Stimulated activated CD8-positive, alpha-beta memory T cell treated with anti-CD3 and anti-CD28 coated beads, Interleukin-7, amount 100 ng/mL, for 4 hours (primary cell): Measurements from ENCODE around the gene ETFRF1.
A peak's percentile ranks its signal among the peaks of the same experiment; 100 is the strongest.

Experiments
- DNase-seq, 2 donors: peaks; one replicate each; pipeline ENCODE4 v3.0.0-alpha.2; 2020; ENCODE audit warnings: low read depth in 2 of 2

ETFRF1 gene

DNA sequence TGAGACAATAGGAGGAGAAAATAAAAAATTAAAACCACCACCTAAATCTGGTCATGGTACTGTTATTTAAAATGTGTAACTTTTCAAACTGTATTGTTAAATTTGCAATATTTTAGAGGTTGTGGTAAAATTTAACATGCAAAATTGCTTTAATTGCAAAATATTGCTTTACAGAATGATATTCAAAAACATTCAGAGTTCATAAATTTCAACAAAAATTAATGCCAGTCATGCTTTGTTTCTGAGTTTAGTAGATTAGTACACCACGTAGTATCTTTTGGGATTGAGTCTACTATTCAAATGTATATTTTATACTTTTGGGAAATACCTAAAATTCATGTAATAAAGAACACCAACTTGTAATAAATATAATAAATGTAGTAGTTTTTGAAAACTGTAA, 18.3 kb downstream of the ETFRF1 start:
- DNase-seq = no peak

DNA sequence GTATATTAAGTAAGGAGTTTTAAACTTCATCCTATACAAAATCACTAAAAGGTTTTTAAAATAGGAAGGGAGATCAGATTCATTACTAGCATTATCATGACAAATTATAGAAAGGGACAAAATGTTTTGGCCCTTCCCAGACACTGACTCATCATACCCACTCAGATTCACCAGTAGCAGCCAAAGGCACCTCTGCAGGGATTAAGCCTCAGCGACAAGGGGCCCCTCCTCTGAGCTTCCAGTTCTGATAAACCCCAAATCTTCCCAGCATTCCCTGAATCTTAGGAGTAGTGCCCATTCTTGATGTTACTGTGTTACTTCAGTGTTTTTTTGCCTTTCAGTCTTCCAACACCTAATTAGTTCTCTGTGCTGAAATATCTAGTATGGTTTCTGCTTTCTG, 41.2 kb downstream of the ETFRF1 start:
- DNase-seq = no peak

DNA sequence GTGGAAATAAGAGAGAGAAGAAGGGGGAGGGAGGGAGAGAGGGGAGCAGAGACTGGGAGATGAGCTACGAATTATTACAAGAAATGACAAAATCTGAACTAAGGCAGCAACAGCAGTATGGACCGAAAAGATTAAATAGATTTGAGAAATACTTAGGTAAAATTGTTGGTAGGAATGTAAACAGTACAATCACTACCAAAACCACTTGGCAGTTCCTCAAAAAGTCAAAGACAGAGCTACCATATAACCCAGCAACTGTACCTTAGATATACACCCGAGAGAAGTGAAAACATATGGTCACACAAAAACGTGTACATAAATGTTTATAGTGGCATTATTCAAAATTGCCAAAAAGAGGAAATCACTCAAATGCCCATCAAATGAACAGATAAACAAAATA, 41.6 kb downstream of the ETFRF1 start:
- no peak for DNase-seq

DNA sequence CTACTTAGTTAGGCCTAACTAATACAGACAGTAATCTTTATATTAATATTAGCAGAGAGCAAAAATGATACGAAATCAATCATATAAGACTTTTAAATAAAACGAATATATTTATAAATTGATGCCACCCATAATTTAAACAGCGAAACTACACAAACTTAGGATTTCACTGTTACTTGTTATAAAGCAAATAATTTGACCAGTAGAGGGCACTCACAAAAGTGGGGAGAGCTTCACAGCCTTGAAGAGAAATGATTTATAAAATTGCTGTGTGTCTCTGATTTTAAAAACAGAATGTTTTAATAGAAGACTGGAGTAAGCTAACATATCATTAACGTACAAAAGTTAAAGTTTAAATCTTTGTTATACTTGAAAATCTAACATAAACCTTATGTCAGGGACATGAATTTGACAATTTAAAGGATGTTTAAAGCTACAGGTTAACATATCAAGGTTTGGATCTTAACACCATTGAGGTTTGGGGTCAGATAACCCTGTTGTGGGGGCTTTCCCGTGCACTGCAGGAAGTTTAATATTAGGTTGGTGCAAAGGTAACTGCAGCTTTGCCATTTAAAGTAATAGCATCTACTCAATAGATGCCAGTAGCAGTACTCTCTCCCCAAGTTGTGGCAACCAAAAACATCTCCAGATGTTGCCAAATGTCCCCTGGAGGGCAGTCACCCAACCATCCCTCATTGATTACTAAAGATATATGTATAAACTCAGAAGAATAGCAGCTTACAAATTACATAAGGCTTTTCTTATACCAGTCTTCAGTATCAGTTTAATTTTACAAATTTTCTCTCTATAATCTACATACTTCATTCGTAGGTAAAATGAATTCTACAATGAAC, 46.4 kb downstream of the ETFRF1 start:
- DNase-seq = no peak

DNA sequence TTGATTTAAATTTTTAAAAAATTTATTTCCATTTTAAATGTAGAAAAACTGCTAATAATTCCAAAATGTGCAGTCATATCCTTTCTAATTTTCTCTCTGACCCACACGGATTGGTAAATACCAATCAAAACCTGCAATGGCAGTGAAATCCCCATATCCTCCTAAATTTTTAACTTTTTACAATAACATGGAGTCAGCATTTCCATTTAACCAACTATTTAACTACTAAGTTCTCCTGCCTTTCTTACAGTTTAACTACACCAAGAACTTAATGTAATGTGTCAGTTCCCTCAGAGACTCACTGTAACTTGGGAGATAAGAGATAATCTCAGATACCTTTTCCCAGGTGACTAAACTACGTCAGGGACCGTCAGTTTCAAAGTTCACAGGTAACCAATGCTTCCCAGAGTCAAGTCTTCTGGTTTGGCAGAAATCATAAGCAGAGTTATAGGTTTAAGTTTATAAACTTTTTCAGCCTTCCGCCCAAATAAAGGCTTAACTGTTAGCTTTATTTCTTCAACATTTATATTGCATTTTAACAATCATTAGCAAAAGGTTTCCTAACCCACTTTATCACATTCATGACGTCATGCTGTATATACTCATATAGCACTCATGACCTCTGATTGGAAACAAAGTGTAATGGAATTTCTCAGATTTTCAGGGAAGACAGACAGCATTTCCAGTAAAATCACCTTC, 48.1 kb downstream of the ETFRF1 start:
- DNase-seq = no peak

DNA sequence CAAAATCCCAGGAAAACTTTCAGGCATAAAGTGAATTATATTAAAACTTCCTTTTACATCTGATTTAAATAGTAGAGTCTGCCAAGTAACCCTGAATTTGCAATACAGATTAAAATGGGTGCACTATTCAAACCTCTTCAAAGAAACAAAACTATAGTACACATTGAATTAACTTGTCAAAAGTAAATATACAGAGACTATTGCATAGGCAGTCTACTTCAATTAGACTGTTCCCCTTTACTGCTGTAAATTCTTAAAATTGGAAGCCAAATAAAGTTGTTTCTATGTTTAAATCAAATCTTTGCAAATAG, 48.6 kb downstream of the ETFRF1 start:
- DNase-seq = no peak

DNA sequence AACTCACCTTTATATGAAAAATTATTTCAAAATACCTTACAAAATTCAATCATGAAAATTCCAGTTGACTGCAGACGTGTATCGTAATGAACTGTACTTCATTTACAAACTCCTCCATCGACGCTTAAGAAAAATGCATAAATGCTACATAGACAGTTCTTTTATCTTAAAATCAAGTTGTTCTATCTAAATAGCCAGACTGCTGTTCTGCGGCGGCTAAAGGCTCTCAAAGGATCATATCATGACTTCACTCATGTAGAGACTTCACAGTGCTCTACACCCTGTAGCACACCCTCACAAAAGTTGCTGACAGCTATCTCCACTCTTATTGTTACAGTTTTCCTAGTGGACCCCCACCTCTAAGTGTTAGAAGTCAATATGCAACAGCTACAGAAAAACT, 50.5 kb downstream of the ETFRF1 start:
- no peak for DNase-seq

DNA sequence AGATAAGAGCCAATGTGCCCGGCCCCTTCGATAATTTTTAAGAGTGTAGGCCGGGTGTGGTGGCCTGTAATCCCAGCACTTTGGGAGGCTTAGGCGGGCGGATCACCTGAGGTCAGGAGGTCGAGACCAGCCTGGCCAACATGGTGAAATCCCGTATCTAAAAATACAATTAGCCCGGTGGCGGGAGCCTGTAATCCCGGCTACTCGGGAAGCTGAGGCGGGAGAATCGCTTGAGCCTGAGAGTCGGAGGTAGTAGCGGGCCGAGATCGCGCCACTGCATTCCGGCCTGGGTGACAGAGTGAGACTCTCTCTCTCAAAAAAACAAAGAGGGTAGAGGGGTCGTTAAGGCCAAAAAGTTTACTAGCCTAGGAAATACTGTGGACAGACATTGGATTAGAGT, 53.1 kb downstream of the ETFRF1 start:
- DNase-seq = no peak

DNA sequence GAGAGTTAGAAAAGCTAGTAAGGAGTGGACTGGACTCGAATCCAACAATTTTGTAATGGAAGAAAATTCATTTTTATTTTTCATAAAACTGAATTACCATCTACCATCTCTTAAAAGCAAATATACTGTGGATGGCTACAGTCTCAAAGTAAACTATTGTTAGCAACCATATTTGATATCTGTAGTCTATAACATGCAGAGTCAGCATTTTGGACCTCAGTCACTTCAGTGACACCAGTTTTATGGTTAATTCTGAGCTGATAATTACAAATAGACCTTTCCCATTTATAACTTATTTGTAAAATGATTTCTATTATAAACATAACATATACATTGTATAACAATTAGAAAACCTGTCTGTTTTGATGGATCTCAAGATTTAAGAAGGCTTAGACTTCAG, 53.7 kb downstream of the ETFRF1 start:
- DNase-seq = no peak

DNA sequence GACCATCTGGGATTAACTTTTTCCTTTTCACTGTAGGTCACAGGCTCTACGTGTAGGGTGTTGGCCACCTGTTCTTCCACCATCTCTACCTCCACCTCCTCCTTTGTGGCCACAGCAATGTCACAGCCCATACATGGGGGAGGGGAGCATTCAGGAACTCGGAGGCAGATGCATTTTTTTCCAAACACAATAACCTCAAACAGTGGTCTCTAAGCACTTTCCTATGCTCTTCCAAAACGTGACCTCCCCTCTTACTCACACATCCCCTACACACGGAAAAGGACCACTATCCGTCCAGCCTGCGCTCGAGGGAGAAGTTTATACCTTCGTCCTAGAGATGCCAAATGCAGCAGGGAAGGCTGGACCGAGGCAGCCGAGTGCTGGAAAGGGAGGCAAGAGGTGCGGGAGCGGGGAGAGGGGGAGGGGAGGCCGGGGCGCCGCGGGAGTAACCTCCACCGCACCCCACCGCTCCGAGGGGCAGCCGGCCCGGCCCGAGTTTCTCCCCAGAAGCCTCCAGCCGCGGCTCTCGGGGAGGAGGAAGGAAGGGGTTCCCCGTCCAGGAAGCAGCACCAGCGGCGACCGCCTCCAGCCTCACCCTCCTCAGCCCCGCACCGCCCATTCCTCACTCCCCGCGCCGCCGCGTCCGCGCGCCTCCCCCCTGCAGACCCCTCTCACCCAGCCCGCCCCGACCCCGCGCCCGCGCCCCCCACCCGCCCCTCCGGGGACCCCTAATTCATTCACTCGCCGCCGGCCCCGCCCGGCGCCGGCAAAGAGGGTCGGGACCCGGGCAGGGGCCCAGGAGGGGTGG, 55.1 kb downstream of the ETFRF1 start:
- DNase-seq = peak in 1 of 2 donors; percentile 40

DNA sequence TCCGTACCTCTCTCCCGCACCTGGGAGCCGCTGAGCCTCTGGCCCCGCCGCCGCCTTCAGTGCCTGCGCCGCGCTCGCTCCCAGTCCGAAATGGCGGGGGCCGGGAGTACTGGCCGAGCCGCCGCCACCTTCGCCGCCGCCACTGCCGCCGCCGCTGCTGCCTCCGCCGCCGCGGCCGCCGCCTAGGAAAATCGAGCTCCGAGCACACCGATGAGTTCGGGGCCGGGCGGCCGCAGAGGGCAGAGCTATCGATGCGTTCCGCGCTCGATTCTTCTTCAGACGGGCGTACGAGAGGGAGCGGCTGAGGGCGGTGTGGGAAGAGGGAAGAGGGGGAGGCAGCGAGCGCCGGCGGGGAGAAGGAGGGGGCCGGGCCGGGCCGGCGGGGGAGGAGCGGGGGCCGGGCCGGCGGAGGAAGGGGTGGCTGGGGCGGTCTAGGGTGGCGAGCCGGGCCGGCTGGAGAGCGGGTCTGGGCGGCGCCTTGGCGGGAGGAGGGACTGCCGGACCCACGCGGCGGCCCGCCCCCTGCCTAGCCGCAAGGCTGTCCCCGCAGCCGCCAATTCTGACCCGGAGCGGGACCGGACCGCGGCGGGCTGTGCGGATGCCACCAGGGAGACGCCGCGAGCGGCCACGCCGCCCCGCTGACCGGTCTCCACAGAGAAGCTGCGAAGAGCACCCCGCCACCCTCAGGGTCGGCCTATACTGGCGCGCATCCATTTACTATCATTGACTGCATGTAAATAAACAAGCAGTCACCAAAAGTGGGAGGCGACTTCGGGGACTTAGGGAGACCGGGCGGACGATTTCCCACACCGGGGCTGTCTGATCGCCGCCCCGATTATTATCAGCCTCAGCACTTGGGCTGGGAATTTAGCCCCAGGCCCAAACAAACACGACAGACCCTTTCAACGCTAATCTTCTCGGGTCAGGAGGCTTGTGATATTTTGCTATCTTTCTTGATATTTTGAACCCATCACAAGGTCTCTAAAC, 56.0 kb downstream of the ETFRF1 start, which contains the start of gene KRAS:
KRAS (minus strand) TSS at position 186 of the 987 bp plus-strand sequence.
- DNase-seq = peak; percentile 83 to 90

DNA sequence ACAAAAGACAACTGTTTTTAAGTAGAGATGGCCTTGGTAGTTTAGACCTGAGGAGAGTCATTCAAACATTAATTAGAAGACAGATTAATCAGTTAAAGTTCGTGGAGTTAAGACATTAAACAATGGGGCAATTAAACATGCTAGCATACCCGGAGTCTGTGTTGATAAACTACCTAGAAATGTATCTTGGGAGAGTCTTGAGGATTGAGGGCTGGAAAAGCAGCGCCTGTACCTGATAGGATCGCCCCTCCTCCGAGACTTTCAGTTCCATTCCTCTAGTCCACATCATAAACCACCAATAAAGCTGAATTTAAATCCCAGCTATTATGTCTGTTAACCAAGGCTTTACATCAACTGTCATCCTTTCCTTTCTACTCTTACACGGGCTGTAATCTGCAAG, 56.7 kb downstream of the ETFRF1 start:
- no peak for DNase-seq

DNA sequence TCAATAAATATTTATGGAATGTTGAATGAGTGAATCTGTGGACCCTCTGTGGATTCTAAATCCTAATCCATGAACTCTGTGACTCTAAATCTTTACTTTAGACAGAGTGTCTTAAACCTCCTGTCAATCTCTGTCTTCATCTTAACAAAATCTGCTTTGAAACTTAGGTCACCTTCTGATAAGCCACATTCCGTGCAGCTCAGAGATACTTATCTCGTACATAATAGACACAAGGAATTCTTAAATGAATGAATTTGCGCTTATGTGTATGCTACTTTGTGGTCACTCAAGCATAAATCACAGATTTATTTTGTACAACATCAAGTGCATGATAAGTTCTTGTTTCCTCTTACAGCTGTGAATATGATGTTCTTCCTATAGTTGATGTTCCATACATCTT, 57.9 kb downstream of the ETFRF1 start:
- no peak for DNase-seq

DNA sequence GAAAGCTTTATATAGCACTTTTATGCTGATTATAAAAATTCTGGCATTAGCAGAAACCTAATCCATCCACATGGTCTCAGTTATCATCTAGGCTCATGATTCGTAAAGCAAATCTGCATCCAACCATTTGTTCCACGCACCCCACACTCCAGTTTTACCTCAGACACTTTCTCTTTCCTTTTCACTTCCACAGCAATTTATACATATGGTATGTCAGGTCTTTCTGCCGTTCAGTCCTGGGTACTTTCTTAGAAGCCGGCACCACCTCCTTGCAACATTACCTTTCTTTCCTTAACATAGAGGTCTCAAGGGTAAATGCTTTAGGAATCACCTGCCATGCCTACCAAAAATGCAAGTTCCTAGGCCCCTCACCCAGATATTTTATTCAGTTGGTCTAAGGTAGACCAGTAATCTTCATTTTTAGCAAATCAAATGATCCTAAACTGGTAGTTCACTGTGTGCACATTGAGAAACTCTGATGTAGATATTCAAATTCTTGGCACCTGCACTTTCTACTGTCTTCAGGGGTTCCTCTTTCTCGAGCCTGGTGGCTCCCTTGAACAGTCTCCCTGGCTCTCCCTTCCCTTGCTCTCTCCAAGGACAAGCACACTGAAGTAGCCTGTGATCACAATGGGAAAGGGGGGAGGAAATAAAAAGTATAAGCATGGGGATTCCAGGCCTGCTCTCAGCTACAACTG, 58.5 kb downstream of the ETFRF1 start:
- no peak for DNase-seq

DNA sequence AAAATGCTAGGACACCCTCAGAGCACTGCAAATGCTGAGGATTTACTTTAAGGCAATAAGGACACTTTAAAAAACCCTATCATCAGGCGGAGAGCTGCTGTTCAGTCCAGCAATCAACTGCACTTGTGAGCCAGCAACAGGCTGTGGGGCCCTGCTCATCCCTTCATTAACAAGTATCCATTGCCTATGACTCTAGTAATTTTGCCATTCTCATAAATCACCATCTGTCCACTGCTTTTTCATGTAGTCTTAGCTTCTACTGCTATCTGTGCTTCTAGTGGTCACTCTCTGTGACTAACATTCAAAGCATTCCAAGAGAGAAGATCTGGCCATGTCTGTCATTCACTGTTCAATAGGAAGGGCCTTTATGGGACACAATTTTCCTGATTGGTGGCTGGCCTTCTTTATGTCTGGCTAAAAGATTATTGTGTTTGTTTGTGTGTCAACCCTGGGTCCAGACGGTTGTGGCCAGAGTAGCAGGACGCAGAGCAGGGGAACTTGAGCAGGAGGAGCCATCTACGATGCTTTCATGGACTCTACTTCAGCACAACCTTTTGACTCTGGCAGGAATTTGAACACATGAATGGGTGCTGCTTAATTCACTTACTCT, 59.3 kb downstream of the ETFRF1 start:
- no peak for DNase-seq
